Renal pelvis (tissue), 4 donors: ENCODE data around the gene H2BK1. TPM values are rescaled to one million over a fixed set of nuclear protein-coding genes. Genes with fewer than 3 reads are reported as not detected.

ENCODE experiments used
- DNase-seq: peaks from one replicate; pipeline ENCODE4 v3.0.0-alpha.2; 2013
- polyA plus RNA-seq, 3 donors: library from polyadenylated mRNA; unstranded; fragments of 120-200 nt; gene quantifications; one replicate each; pipeline ENCODE4 v1.2.1, GENCODE V29; 2013; ENCODE audit not compliant: insufficient read length in 3 of 3

H2BK1 gene
- polyA plus RNA-seq, 3 donors = not detected

DNA sequence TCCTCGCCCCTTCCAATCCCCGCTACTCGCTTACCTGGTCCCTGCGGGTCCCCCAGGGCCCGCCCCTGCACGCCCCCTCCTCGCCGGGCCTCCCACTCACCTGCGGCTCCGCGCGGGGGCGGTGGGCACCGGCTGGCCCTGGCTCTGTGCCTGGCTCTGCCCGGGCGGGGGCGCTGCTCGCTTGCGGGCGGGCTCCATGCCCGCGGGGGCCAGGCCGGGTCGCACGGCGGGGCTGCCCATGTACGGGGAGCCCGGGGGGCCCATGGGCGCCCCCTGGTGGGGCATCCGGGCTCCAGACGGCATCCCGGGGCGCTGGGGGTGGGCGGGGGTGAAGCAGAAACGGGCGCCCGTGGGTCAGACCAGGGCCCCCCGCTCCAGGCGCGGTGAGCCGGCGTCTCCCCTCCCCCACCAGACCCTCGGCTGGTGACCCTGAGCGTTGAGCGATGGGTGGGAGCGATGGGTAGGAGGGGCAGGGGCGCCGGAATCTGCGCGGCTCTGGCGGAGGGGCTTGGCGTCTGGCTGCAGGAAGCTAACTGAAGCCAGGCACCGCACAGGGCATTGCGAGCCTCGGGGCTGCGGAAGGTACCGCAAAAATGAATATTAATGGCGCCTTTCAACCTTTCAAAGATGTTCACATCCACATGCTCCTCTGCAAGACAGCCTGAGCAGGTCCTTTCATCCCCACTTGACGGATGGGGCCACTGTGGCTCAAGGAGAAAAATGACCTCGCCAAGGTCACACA, 35.2 kb upstream of the H2BK1 start:
- DNase-seq = no peak

DNA sequence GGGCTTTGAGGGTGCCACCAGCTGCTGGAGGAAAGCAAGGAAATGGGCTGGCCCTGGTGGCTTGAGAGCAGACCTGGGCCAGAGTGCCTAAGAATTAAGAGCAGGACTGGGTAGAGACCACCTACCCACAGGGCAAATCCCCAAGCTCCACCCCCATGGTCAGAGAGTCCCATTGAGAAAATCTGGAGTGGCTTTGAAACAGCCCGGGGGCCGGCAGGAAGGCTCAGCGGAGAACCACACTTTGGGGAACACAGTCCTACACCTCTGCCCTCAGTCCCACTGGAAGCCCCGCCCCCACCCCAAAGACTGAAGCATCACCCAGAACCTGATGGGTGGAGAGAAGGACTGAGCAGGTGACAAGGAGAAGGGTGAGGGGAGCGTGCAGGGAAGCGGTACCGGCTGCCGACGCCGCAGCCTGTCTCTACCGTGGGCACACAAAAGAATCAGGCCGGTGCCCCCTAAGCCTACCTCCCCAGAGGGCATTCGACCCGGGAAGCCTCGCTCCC, 34.6 kb upstream of the H2BK1 start:
- no peak for DNase-seq

- DNase-seq = no peak
Measured at GRCh38 chr7:151244196-151244840, 34.0 kb upstream of the H2BK1 start.

DNA sequence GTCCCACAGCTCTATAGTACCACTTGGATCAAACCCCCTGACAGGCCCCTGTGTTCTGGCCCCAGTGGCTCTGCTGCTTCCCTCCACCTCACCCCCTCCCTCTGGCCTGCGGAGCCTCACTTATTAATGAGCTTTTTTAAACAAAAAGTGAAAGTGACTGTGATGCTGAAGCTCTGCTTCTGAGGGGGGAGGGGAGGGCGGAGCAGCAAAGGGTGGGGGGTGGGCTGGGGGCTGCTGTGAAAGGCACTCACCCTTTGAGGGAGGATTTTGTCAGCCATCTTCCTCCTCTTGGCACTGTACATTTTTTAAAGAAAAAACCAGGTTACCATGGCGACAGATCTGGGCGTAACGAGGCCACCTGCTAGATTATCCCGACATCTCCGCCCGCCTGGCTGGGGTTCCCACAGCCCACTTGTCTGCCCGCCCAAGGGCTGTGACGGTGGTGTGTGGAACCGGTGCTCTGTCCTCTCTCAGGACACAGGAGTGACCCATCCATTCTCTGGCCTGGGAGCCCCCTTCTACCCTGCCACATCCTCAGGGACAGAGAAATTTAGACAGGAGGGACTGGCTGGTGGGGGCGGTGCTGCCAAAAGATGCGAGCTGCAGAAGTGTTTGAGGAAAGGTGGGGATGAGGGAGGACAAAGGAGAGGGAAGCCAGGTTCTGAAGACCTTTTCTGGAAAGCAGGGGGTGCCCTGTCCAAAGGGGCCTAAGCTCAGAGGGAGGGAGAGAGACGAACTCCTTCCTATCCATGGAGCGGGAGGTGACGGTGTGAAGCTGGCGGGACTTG, 33.3 kb upstream of the H2BK1 start:
- no peak for DNase-seq

DNA sequence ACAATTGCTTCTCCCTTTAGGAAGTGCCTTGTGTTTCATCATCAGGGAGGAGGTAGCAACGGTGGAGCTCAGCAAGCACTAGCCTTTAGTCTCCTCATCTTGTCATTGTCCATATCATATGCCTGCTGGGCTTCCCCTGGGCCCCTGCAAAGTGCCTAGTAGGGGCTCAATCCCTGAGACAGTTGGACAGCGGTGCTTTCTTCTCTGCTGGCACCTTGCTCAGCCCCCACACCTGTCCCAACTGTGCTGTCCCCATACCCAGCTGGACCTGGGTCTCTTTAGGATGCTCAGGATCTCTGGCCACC, 32.7 kb upstream of the H2BK1 start:
- no peak for DNase-seq

GRCh38 chr7:151242159-151243044, 32.1 kb upstream of the H2BK1 start:
- no peak for DNase-seq

DNA sequence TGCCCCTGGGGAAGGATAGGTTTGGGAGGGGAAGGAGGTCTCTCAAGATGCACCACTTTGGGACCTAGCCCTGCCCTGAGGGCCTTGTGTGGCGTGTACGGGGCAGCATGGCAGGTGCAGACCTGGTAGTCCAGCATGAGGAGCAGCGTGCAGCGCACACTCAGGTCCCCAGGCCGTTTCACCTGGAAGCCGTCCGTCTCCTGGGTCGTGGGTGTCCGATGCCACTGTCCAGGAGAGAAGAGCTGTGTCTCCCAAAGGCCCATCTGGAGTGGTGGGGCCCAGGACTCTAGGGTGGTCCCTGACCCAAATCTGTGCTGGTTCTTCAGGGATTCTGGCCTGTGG, 31.4 kb upstream of the H2BK1 start:
- DNase-seq = no peak

DNA sequence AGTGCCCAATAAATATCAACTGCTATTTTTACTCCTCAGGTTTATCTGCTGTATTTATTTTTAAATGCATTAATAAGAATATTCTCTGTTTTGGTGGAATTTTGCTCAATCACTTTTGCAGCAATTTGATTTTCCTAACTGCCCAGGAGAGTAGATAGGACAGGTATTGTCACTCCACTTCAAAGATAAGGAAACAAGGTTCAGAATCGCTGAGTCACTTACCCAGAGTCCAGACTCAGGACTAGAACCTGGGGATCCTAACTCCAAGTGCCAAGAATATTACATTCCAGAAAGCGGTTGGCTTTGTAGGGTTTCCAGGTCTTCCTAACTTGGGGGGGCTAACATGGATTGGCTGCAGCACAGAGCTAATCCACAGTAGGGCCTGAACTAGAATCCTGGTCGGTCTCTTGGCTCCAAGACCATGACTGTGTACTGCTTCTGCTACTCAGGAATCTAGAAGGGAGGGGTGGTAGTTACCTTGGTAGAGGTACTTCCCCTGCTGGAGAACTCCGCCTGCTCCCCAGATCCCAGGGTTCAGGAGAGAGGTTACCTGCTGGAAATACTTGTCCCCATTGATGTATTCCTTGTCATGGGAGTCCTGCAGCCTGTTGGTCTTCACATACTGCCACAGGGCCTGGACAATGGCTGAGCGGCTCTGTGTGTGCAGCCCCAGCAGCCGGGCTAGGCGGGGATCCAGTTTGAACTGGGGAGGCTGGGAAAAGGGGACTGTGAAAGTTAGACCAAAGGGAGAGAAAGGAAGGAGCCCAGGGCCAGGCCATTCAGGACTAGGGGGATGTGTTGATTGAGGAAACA, 30.9 kb upstream of the H2BK1 start:
- DNase-seq = no peak

GRCh38 chr7:151240536-151240935, 30.2 kb upstream of the H2BK1 start:
- no peak for DNase-seq

DNA sequence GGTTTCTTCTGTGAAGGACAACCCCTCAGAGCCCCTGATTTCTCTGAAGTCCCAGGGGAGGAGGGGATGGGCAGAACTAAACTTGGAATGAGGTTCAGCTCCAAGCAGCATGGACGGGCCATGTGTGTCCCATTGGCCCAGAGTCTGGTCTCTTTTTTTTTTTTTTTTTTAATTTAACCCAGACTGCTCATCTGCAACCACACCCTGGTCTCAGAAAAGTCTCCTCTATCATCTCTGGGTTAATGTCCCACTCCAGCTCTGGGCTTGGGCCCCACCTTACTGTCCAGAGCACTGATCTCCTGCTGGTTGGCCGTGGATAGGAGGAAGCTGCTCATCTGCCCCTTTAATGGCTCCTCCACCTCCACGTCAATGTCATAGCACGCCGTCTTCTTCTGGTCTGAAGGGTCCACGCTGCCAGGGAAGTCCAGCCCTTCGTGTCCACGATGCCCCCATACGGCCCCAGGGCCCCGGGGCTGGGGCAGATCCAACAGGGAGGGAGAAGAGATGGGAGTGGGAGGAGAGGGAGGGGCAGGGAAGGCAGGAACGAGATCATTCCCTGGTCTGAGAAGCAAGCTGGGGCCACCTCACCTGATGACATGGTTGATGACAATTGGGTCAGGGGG, 29.7 kb upstream of the H2BK1 start:
- DNase-seq = no peak

GRCh38 chr7:151238924-151239836, 28.9 kb upstream of the H2BK1 start:
- DNase-seq = no peak

DNA sequence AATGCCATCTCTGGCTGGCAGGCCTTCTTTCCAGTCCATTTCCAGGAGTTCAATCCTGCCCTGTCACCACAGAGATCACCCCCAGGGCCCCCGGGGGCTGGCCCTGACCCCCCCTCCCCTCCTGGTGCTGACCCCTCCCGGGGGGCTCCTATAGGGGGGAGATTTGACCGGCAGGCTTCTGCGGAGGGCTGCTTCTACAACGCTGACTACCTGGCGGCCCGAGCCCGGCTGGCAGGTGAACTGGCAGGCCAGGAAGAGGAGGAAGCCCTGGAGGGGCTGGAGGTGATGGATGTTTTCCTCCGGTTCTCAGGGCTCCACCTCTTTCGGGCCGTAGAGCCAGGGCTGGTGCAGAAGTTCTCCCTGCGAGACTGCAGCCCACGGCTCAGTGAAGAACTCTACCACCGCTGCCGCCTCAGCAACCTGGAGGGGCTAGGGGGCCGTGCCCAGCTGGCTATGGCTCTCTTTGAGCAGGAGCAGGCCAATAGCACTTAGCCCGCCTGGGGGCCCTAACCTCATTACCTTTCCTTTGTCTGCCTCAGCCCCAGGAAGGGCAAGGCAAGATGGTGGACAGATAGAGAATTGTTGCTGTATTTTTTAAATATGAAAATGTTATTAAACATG, 28.0 kb upstream of the H2BK1 start:
- no peak for DNase-seq

GRCh38 chr7:151237244-151238189, 27.2 kb upstream of the H2BK1 start:
- DNase-seq = no peak

GRCh38 chr7:151236406-151236805, 26.1 kb upstream of the H2BK1 start:
- DNase-seq = no peak

- DNase-seq = no peak
Measured at GRCh38 chr7:151235091-151235787, 25.0 kb upstream of the H2BK1 start.

DNA sequence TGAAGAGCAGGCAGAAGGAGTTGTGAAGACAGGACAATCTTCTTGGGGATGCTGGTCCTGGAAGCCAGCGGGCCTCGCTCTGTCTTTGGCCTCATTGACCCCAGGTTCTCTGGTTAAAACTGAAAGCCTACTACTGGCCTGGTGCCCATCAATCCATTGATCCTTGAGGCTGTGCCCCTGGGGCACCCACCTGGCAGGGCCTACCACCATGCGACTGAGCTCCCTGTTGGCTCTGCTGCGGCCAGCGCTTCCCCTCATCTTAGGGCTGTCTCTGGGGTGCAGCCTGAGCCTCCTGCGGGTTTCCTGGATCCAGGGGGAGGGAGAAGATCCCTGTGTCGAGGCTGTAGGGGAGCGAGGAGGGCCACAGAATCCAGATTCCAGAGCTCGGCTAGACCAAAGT, 23.5 kb upstream of the H2BK1 start:
- no peak for DNase-seq
